Dermis microvascular lymphatic vessel endothelial cell (primary cell): ENCODE data around the gene USP10. TPM values are rescaled to one million over a fixed set of nuclear protein-coding genes. Genes with fewer than 3 reads are reported as not detected.

Experiments used
- DNase-seq, 2 donors: peaks; one replicate each; pipeline versions ENCODE4 v3.0.0 to v3.0.0-alpha.2; 2010; ENCODE audit warnings: low read depth in 2 of 2
- total RNA-seq: library from RNA; depleted of rRNA; stranded (reverse); fragments of >200 nt; gene quantifications from 2 replicates; pipeline ENCODE4 v1.2.1, GENCODE V29; 2014

The USP10 gene
- total RNA-seq, 1 donor from 2014 or later, result 36.6 TPM

GRCh38 chr16:84765616-84766580 is 66.1 kb downstream of the USP10 start:
- DNase-seq, result no peak

- DNase-seq, result peak in 1 of 2 donors; percentile 23
Observed at GRCh38 chr16:84766978-84767773, 67.4 kb downstream of the USP10 start.

DNA sequence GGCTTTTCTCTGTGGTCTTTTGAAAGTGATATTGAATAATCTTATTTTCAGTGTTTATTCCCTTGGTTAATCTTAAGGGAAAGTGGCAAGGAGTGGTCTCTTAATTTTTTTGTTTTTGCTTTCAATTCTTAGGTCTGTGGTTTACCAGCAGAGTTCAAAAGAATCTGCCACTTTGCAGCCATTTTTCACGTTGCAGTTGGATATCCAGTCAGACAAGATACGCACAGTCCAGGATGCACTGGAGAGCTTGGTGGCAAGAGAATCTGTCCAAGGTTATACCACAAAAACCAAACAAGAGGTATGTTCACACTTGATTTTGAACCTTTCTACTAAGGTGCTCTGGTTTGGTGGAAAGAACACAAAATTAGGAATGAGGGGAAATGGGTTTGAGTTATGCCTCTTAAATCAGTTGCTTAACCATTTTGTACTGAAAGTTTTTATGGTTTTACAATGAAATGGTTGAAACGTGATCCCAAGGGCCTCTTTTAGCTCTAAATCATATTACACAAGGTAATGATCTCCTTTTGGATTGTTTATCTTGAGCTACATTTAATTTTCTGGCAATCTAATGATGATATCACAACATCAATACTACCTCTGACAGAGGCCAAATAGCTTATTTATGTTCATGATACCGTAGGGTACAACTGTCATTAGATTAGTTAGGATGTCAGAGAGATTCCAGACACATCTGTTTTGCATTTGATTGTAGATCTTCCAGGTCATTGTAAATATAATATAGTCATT is 68.4 kb downstream of the USP10 start:
- DNase-seq, result no peak

DNA sequence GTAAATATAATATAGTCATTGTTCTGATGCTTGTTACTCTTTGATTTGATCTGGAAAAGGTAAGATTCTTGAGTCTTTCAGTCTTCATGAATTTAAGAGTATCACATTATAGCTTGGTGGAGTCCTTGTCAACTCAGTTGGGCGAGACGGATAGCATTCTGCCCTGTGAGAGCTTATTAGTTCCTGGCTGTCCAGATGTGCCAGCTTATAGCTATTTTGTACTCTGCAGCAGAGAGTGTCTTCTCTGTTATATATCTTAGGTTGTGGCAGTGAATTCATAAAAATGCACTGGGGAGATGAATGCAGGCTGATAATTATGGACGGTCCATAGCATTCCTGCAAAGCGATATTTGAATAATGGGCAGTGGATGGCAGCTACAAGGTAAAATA is 69.0 kb downstream of the USP10 start:
- no peak for DNase-seq

GRCh38 chr16:84769416-84769815 is 69.6 kb downstream of the USP10 start:
- no peak for DNase-seq

GRCh38 chr16:84773312-84773711 is 73.5 kb downstream of the USP10 start:
- DNase-seq, result no peak

DNA sequence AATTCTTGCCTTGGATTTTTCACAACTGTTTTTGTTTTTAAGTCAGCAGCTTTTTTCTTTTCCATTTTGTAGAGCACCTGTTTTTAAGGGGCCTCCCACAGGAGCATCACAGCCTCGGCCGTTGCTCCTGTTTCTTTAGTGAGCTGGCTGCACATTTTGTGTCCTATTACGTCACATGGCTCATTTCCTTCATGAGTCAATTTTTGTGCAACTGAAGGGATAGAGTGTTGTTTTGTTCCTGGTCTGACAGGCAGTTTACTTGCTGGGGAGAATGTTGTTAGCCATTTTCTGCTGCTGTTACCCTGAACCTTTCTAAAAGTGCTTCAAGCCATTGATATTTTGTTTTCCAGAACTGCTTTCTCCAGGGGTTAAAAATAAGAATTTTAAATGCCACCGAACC is 75.0 kb downstream of the USP10 start:
- DNase-seq, result peak; percentile 76 to 90

DNA sequence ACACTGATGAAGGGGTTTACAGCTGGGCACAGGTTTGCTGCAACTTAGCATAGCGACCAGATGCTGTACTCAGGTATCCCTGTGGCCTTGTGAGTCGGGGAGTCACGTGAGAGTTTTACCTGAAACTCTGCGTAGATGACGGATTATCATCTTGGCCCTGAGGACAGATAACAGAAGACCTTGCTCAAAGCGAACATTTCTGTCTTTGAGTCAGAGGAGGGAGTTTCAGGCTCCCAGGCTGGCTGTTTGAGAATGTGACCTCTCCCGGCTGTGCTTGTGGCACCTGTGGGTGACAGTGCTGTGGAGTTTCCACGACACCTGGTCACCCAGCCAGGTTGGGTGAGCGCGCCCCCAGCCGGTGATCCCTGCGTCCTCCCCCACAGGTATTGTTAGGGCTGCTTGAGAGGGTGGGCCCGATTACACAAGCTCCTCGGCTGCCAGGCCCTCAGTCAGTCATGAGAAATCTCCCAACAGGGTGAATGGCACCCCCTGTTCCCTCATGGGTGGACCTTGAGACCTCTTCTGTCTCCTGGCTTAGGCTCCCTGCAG is 75.5 kb downstream of the USP10 start:
- DNase-seq, result no peak

DNA sequence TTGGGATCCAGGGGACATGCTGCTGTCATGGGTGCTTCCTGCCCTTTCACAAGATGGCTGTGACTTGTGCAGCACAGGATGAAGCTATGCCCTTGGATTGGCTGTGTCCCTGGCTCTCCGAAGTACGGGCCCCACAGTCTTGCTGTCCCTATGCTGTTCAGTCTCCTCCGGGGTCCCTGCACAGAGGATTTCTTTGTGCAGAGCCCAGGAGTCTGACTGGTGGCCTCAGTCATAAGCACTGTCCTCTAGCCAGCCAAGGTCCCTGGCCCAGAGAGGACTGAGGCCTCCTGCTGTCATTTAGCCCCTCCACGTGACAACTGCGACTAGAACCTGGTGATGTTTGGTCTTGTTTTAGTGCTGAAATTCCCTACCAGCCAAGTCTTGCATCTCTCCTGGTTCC is 77.6 kb downstream of the USP10 start:
- no peak for DNase-seq

GRCh38 chr16:84778720-84779119 is 78.9 kb downstream of the USP10 start:
- no peak for DNase-seq

DNA sequence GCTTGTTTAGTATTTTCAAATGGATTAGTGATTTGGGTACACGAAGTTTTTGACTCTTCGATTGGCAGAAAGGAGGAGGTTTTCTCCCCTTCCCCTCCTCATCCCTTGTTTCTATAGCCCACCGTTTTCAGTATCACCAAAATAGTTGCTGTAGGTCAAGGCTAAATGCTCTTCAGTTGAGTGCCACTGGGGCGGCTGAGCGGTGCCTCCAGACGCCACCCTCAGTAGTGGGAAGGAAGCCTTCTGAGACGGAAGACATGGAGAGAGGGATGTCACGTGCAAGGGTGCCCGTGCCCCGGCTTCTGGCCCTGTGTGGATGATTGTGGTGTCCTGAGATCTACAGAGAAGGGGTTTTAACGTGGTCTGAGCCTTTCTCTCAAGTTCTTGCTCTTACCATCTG is 80.3 kb downstream of the USP10 start:
- no peak for DNase-seq

DNA sequence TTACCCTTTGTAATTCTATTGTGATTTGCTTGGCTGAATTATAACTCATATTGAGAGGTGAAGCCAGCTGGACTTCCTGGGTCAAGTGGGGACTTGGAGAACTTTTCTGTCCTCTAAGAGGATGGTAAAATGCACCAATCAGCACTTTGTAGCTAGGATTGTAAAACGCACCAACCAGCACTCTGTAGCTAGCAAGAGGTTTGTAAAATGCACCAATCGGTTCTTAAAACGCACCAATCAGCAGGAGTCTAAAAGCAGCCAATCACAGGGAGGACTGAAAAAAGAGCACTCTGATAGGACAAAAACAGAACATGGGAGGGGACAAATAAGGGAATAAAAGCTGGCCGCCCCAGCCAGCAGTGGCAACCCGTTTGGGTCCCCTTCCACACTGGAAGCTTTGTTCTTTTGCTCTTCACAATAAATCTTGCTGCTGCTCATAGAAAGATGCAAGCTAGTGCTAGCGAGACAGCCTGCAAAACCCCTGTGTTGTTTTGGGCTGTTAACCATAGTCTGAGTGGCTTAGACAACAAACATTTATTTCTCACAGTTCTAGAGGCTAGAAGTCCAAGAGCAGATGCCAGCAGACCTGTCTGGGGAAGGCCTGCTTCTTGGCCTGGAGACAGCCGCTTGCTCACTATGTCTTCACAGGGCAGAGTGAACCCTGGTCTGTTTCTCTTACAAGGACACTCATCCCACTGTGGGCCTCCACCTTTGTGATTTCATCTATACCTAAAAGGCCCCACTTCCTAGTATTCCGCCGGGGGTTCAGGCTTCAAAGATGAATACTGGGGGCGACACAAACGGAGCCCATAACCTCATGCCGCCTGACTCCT is 81.0 kb downstream of the USP10 start:
- DNase-seq, result no peak

DNA sequence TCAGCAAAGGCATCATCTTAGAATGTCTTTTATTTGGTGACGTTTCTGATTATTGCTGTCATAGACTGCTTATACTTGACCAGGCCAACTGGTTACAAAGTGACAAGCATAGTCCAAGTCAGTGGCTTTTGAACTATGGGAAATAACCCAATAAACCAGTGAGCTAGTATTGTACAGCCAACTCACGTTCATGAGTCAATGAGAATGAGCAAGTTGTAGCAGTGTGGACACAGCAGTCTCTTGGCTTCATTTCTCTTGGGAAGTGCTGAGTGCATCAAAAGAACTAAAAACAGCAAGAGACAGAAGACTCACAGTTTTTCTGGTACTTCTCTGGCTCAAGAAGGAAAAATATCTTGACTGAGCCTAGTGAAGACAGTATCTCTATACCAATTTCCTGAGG is 83.0 kb downstream of the USP10 start:
- no peak for DNase-seq

GRCh38 chr16:84785843-84786581 is 86.2 kb downstream of the USP10 start:
- peak; percentile 41 to 49 for DNase-seq

GRCh38 chr16:84786605-84787262 is 86.9 kb downstream of the USP10 start:
- DNase-seq, result no peak

GRCh38 chr16:84787263-84787622 is 87.4 kb downstream of the USP10 start:
- no peak for DNase-seq

DNA sequence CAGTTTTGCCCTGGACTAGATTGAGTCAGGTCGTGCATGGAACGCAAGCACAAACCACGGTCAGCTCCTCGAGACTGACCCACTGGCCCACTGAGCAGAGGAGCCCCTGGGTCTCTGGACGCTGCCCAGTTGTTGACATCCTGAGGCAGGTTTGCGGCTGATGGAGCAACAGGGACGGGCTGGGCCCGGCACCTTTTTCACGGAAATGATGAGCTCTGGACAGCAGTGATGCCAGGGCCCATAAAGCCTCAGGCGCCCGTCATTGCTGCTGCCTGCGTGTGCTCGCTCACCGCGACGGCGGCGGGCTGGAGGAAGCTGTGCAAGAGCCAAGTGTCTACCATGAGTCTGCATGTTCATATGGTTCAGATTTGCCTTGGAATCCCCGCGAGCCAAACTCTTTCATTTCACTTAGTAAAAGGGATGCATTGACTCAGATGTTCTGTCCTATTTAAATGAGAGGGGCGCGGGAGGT is 89.2 kb downstream of the USP10 start:
- no peak for DNase-seq

GRCh38 chr16:84789431-84789830 is 89.6 kb downstream of the USP10 start:
- DNase-seq, result no peak

DNA sequence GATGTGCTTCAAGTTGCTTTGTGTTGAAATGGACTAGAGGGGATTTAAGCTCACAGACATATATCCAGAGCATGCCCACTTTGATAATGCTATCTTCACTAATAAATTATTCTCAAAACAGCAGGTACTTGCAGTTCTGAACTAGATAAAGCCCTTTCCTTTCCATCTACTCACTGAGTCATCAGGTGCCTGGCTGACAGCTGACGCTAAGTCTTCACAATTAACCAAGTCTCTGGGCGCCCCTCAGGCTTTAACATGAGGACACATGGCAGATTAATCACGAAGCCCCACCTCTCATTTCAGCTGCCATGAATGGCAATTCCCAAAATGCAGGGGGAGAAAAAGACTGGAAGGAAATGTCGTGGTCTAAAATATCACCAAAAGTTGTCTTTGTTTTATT is 90.5 kb downstream of the USP10 start:
- DNase-seq, result no peak
